GM12892 (cell line): ENCODE results near the gene SAAL1.

ENCODE experiments used
- DNase-seq: peaks from one replicate; pipeline ENCODE4 v3.0.0; 2011; ENCODE audit not compliant: insufficient read length
- FAIRE-seq: peaks from 2 replicates; lab custom pipeline; 2011; peaks lifted over from hg19 to GRCh38; lab: Jason Lieb, UNC
- POLR2A ChIP-seq: IDR thresholded peaks from 2 replicates; pipeline ENCODE4 v1.6.1; 2011; ENCODE audit warnings: low read depth, low read length, control low read depth
- POLR2AphosphoS5 ChIP-seq: IDR thresholded peaks from 2 replicates; pipeline ENCODE4 v1.6.1; 2011; ENCODE audit warnings: low read depth, low read length, control low read depth
- TAF1 ChIP-seq: IDR thresholded peaks from 2 replicates; pipeline ENCODE4 v1.6.1; 2011; ENCODE audit warnings: low read depth, mild to moderate bottlenecking, control low read depth, low read length, borderline replicate concordance

Gene SAAL1

GRCh38 chr11:18056561-18057181, 49.2 kb downstream of the SAAL1 start:
- DNase-seq: no peak
- FAIRE-seq: peak; percentile 77
- TF ChIP-seq TAF1 (no peak), POLR2AphosphoS5 (no peak), POLR2A (no peak)

GRCh38 chr11:18054511-18055103, 51.3 kb downstream of the SAAL1 start:
- no peak for FAIRE-seq
- TF ChIP-seq TAF1 (no peak), POLR2A (no peak), POLR2AphosphoS5 (no peak)
- no peak for DNase-seq

GRCh38 chr11:18050848-18051247, 55.0 kb downstream of the SAAL1 start:
- FAIRE-seq: no peak
- TF ChIP-seq TAF1: no peak
- TF ChIP-seq POLR2AphosphoS5: no peak
- no peak for TF ChIP-seq POLR2A
- no peak for DNase-seq

GRCh38 chr11:18046116-18046777, 59.6 kb downstream of the SAAL1 start, which contains the start of gene TPH1:
TPH1 (minus strand) TSS chr11:18046269; CDS start chr11:18040762, 5,507 bp downstream.
- FAIRE-seq (no peak), DNase-seq (no peak)
- TF ChIP-seq TAF1: no peak
- no peak for TF ChIP-seq POLR2A
- no peak for TF ChIP-seq POLR2AphosphoS5

- DNase-seq (no peak), FAIRE-seq (no peak)
- TF ChIP-seq TAF1 (no peak), POLR2AphosphoS5 (no peak), POLR2A (no peak)
Measured at GRCh38 chr11:18036456-18036855, 69.4 kb downstream of the SAAL1 start.
